G401.6 (cell line): Measurements from ENCODE around the gene FILIP1L.
A peak's percentile ranks its signal among the peaks of the same experiment; 100 is the strongest.

Experiments
- FAIRE-seq: peaks from 2 replicates; lab custom pipeline; 2012; peaks lifted over from hg19 to GRCh38; lab: Jason Lieb, UNC

Gene FILIP1L

GRCh38 chr3:99866261-99866761, 248.0 kb downstream of the FILIP1L start:
- FAIRE-seq, result no peak

GRCh38 chr3:99865321-99865720, 249.0 kb downstream of the FILIP1L start:
- no peak for FAIRE-seq

- FAIRE-seq, result no peak
These were observed 250.0 kb downstream of the FILIP1L start for GRCh38 chr3:99864289-99864688.

GRCh38 chr3:99863588-99863987, 250.7 kb downstream of the FILIP1L start:
- FAIRE-seq, result no peak

GRCh38 chr3:99863002-99863401, 251.3 kb downstream of the FILIP1L start:
- FAIRE-seq, result no peak

GRCh38 chr3:99862208-99862607, 252.1 kb downstream of the FILIP1L start:
- no peak for FAIRE-seq

- no peak for FAIRE-seq
These were observed 253.1 kb downstream of the FILIP1L start for GRCh38 chr3:99861216-99861615.

GRCh38 chr3:99859825-99860224, 254.5 kb downstream of the FILIP1L start:
- FAIRE-seq, result no peak

- no peak for FAIRE-seq
These were observed 255.8 kb downstream of the FILIP1L start for GRCh38 chr3:99858469-99858868.

- no peak for FAIRE-seq
These were observed 257.0 kb downstream of the FILIP1L start for GRCh38 chr3:99857278-99857677.

GRCh38 chr3:99856437-99857220, 257.7 kb downstream of the FILIP1L start:
- FAIRE-seq, result no peak

- no peak for FAIRE-seq
These were observed 258.4 kb downstream of the FILIP1L start for GRCh38 chr3:99855900-99856299.

- FAIRE-seq, result no peak
These were observed 259.5 kb downstream of the FILIP1L start for GRCh38 chr3:99854756-99855298.

GRCh38 chr3:99852851-99853250, 261.4 kb downstream of the FILIP1L start:
- no peak for FAIRE-seq

GRCh38 chr3:99851955-99852354, 262.3 kb downstream of the FILIP1L start:
- no peak for FAIRE-seq

- no peak for FAIRE-seq
These were observed 263.7 kb downstream of the FILIP1L start for GRCh38 chr3:99850608-99851007.

GRCh38 chr3:99848433-99848832, 265.9 kb downstream of the FILIP1L start:
- no peak for FAIRE-seq

GRCh38 chr3:99846477-99847160, 267.7 kb downstream of the FILIP1L start:
- FAIRE-seq, result no peak

- FAIRE-seq, result no peak
These were observed 268.3 kb downstream of the FILIP1L start for GRCh38 chr3:99845999-99846398.

GRCh38 chr3:99845331-99845730, 269.0 kb downstream of the FILIP1L start:
- FAIRE-seq, result no peak

- FAIRE-seq, result no peak
These were observed 270.6 kb downstream of the FILIP1L start for GRCh38 chr3:99843590-99844258.

GRCh38 chr3:99842826-99843589, 271.3 kb downstream of the FILIP1L start:
- peak; percentile 87 for FAIRE-seq
